ELR (cell line): ENCODE results near the gene GMDS.

Source experiments
- DNase-seq: peaks from one replicate; pipeline ENCODE4 v3.0.0-alpha.2; 2015; ENCODE audit warnings: low read depth

GMDS gene

GRCh38 chr6:2133716-2134310, 111.6 kb downstream of the GMDS start:
- DNase-seq: no peak

GRCh38 chr6:2132916-2133315, 112.5 kb downstream of the GMDS start:
- DNase-seq: no peak

- no peak for DNase-seq
Measured at GRCh38 chr6:2132416-2132815, 113.0 kb downstream of the GMDS start.

- DNase-seq: no peak
Measured at GRCh38 chr6:2129182-2129621, 116.2 kb downstream of the GMDS start.

- no peak for DNase-seq
Measured at GRCh38 chr6:2127484-2127911, 117.9 kb downstream of the GMDS start.

- no peak for DNase-seq
Measured at GRCh38 chr6:2126351-2126750, 119.1 kb downstream of the GMDS start.

GRCh38 chr6:2125158-2125557, 120.2 kb downstream of the GMDS start:
- DNase-seq: no peak

- no peak for DNase-seq
Measured at GRCh38 chr6:2124260-2124709, 121.1 kb downstream of the GMDS start.

GRCh38 chr6:2120912-2121311, 124.5 kb downstream of the GMDS start:
- DNase-seq: no peak

GRCh38 chr6:2119275-2119674, 126.1 kb downstream of the GMDS start:
- DNase-seq: no peak

- DNase-seq: no peak
Measured at GRCh38 chr6:2118136-2118535, 127.3 kb downstream of the GMDS start.

GRCh38 chr6:2117447-2117846, 128.0 kb downstream of the GMDS start:
- DNase-seq: no peak

GRCh38 chr6:2116496-2116895, 128.9 kb downstream of the GMDS start:
- peak; percentile 19 for DNase-seq

GRCh38 chr6:2114100-2114499, 131.3 kb downstream of the GMDS start:
- DNase-seq: no peak

- DNase-seq: peak; percentile 80
Measured at GRCh38 chr6:2111162-2111677, 134.2 kb downstream of the GMDS start.

GRCh38 chr6:2110504-2110903, 134.9 kb downstream of the GMDS start:
- no peak for DNase-seq

GRCh38 chr6:2109796-2110195, 135.6 kb downstream of the GMDS start:
- no peak for DNase-seq

- DNase-seq: no peak
Measured at GRCh38 chr6:2108700-2109306, 136.6 kb downstream of the GMDS start.

GRCh38 chr6:2104524-2104880, 140.9 kb downstream of the GMDS start:
- no peak for DNase-seq

- peak; percentile 64 for DNase-seq
Measured at GRCh38 chr6:2103765-2104523, 141.5 kb downstream of the GMDS start.

- DNase-seq: no peak
Measured at GRCh38 chr6:2102966-2103365, 142.4 kb downstream of the GMDS start.

- DNase-seq: no peak
Measured at GRCh38 chr6:2102316-2102883, 143.0 kb downstream of the GMDS start.

- DNase-seq: no peak
Measured at GRCh38 chr6:2101213-2101612, 144.2 kb downstream of the GMDS start.
